Tibial nerve (tissue), 4 donors: ENCODE measurements around the gene MROH2B. TPM values are rescaled to one million over a fixed set of nuclear protein-coding genes. Genes with fewer than 3 reads are reported as not detected.

Experiments
- DNase-seq, 2 donors: peaks; one replicate each; pipeline ENCODE4 v3.0.0-alpha.2; 2019; ENCODE audit warnings: low spot score in 2 of 2
- H3K27ac ChIP-seq, 4 donors: fragments of 200-600 bp; sonication (generic) in 3 of 4; one replicate each; pipeline ENCODE4 v1.5.1; 2017 to 2019; ENCODE audit warnings: mild to moderate bottlenecking in 1 of 4
- H3K27me3 ChIP-seq, 2 donors: fragments of 200-600 bp; sonication (generic) in 1 of 2; one replicate each; pipeline versions ENCODE4 v1.5.1 to v1.6.0; 2017 to 2019
- H3K36me3 ChIP-seq, 3 donors: fragments of 200-600 bp; sonication (generic); one replicate each; pipeline ENCODE4 v1.5.1; 2018 to 2019
- H3K4me1 ChIP-seq, 4 donors: fragments of 200-600 bp; sonication (generic) in 3 of 4; one replicate each; pipeline ENCODE4 v1.5.1; 2017 to 2019
- H3K4me3 ChIP-seq, 4 donors: fragments of 200-600 bp; sonication (generic) in 3 of 4; one replicate each; pipeline ENCODE4 v1.5.1; 2017 to 2019; ENCODE audit warnings: mild to moderate bottlenecking in 1 of 4, moderate library complexity in 1 of 4
- H3K9me3 ChIP-seq, 4 donors: fragments of 200-600 bp; sonication (generic) in 3 of 4; one replicate each; pipeline ENCODE4 v1.5.1; 2017 to 2019
- EP300 ChIP-seq, 2 donors: sonication (generic); formaldehyde crosslinking; IDR thresholded peaks; one replicate each; pipeline ENCODE4 v1.6.1; 2017; ENCODE audit warnings: antibody characterized with exemption in 2 of 2, mild to moderate bottlenecking in 1 of 2
- POLR2A ChIP-seq, 2 donors: fragments of 450-650 bp; IDR thresholded peaks; one replicate each; pipeline ENCODE4 v1.6.1; 2017; ENCODE audit warnings: antibody characterized with exemption in 2 of 2, mild to moderate bottlenecking in 2 of 2, moderate library complexity in 2 of 2
- WGBS, 2 donors: methylation state at CpG; one replicate each; pipeline ENCODE4 v1.1.5; 2018; 5-methylcytosine and 5-hydroxymethylcytosine counted together
- total RNA-seq, 4 donors: library from RNA; depleted of rRNA; stranded (reverse); fragments of >200 nt; gene quantifications; one replicate each; pipeline ENCODE4 v1.1.0, GENCODE V29; 2016
- TF ChIP-seq, protein P1 (sequence below), 5 experiments: fragments of 200-600 bp in 3 of 5; fragments of 450-650 bp in 2 of 5; sonication (generic) in 3 of 5; IDR thresholded peaks; one replicate each; pipeline ENCODE4 v1.5.1; 2016 to 2019; ENCODE audit warnings: antibody characterized with exemption in 5 of 5, mild to moderate bottlenecking in 3 of 5, moderate library complexity in 2 of 5

The MROH2B gene
- total RNA-seq, 4 donors from 2014 or later = not detected

- Histone ChIP-seq H3K36me3 (no peaks in the 10 kb centered on the region), H3K4me1 (peaks cover 0 to 4% (median 2%) of the 10 kb centered on the region in 4 donors), H3K4me3 (no peak overlapping the region), H3K27ac (no peak overlapping the region), H3K9me3 (no peaks in the 10 kb centered on the region), H3K27me3 (no peaks in the 10 kb centered on the region)
- no peak for TF ChIP-seq POLR2A (IDR thresholded peaks at IDR 0.05)
- no peak for TF ChIP-seq EP300 (IDR thresholded peaks at IDR 0.05)
- TF ChIP-seq, protein P1, sequence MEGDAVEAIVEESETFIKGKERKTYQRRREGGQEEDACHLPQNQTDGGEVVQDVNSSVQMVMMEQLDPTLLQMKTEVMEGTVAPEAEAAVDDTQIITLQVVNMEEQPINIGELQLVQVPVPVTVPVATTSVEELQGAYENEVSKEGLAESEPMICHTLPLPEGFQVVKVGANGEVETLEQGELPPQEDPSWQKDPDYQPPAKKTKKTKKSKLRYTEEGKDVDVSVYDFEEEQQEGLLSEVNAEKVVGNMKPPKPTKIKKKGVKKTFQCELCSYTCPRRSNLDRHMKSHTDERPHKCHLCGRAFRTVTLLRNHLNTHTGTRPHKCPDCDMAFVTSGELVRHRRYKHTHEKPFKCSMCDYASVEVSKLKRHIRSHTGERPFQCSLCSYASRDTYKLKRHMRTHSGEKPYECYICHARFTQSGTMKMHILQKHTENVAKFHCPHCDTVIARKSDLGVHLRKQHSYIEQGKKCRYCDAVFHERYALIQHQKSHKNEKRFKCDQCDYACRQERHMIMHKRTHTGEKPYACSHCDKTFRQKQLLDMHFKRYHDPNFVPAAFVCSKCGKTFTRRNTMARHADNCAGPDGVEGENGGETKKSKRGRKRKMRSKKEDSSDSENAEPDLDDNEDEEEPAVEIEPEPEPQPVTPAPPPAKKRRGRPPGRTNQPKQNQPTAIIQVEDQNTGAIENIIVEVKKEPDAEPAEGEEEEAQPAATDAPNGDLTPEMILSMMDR (IDR thresholded peaks at IDR 0.05) = no peak
- 69 to 85% methylated on average over 3 of the region's 3 CpGs for WGBS, 2 donors
- DNase-seq = no peak
Observed at GRCh38 chr5:40984884-40985283, 86.3 kb downstream of the MROH2B start.

DNA sequence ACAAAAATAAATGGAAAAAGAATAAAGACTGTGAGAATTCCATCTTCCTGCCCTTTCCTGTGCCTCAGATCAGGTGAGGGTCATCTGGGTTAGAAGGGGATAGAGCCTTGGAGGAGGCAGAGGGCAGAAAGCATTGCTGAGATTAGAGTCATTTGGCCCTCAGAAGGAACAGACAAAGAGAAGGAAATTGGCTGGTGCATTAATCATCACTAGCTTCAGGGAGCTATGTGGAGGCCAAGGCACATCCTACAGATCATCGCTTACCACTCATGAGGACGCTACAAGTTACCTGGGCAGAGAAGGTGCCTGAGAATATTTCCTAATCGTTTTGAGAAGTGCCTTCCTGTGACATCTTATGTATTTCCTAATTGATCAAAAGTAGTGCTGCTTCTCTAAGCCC is 87.4 kb downstream of the MROH2B start:
- Histone ChIP-seq H3K27ac (no peak overlapping the region), H3K4me3 (no peak overlapping the region), H3K27me3 (no peaks in the 10 kb centered on the region), H3K9me3 (no peaks in the 10 kb centered on the region), H3K4me1 (no peaks in the 10 kb centered on the region), H3K36me3 (no peaks in the 10 kb centered on the region)
- no peak for DNase-seq
- TF ChIP-seq EP300 (IDR thresholded peaks at IDR 0.05) = no peak
- TF ChIP-seq, protein P1 (IDR thresholded peaks at IDR 0.05) = no peak
- no peak for TF ChIP-seq POLR2A (IDR thresholded peaks at IDR 0.05)
- WGBS, 2 donors = 84 to 91% methylated on average over 3 of the region's 3 CpGs

DNA sequence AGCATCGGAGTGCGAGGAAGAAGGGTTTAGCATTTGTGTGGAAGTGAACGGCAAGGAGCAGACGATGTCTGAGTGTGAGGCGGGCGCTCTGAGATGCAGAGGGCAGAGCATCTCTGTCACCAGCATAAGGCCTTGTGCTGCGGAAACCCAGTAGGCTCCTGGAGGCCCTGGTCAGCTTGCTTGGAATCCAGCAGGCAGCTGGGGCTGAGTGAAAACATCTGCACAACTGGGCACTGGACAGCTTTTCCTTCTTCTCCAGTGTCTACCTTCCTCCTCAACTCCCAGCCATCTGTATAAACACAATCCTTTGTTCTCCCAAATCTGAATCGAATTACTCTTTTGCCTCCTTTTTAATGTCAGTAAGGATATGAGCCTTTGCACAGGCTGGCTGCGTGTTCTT is 89.7 kb downstream of the MROH2B start:
- 80 to 90% methylated on average over 9 of the region's 9 CpGs for WGBS, 2 donors
- H3K4me1 ChIP-seq = no peaks in the 10 kb centered on the region
- no peaks in the 10 kb centered on the region for H3K27me3 ChIP-seq
- H3K4me3 ChIP-seq = no peak overlapping the region
- H3K36me3 ChIP-seq = no peaks in the 10 kb centered on the region
- TF ChIP-seq POLR2A (IDR thresholded peaks at IDR 0.05) (no peak), EP300 (IDR thresholded peaks at IDR 0.05) (no peak)
- TF ChIP-seq, protein P1 (IDR thresholded peaks at IDR 0.05) = no peak
- no peak overlapping the region for H3K27ac ChIP-seq
- no peaks in the 10 kb centered on the region for H3K9me3 ChIP-seq
- DNase-seq = no peak

DNA sequence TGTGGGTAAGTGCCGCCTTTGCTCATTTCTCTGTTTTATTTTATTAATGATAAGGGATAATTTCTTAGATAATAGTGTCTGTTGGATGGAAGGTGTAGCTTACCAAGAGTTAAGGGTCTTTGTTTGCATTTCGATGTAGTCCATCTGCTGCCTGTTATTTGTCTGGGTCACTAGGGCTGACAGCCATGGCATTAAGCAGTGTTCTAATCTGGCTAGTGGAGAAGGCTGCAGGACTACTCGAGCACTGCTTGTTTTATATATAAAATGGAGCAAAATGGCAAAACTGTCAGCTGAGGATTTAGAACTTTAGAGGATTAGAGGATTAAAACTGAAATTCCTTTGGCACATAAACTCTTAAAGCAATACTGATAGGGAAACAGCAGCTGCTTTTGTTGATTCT is 94.3 kb downstream of the MROH2B start:
- H3K27me3 ChIP-seq = no peaks in the 10 kb centered on the region
- no peaks in the 10 kb centered on the region for H3K4me1 ChIP-seq
- H3K9me3 ChIP-seq = no peaks in the 10 kb centered on the region
- no peak for DNase-seq
- no peaks in the 10 kb centered on the region for H3K36me3 ChIP-seq
- H3K27ac ChIP-seq = no peak overlapping the region
- TF ChIP-seq EP300 (IDR thresholded peaks at IDR 0.05) = no peak
- TF ChIP-seq, protein P1 (IDR thresholded peaks at IDR 0.05) = no peak
- H3K4me3 ChIP-seq = no peak overlapping the region
- WGBS, 2 donors = 58% methylated on average over 3 of the region's 3 CpGs

DNA sequence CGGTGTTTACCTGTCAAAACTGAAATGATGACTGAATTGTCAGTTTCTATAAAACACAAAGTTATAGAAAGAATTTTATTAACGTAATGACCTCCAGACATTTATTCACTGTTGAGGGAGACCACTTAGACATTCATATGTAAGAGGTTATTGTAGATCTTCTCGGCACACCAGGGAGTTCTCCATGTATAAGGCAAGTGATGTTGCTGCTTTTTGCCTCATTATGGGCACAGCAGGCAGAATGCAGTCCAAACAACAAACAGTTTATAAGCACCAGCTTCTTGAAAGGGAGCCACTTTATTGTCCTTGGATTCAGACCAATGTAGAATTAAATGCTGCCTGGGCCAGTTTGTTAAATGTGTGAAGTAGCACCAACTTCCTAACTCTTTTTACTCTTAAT is 95.1 kb downstream of the MROH2B start:
- WGBS, 2 donors = 62 to 78% methylated on average over 3 of the region's 3 CpGs
- Histone ChIP-seq H3K4me1 (no peaks in the 10 kb centered on the region), H3K36me3 (no peaks in the 10 kb centered on the region), H3K27ac (no peak overlapping the region), H3K27me3 (no peaks in the 10 kb centered on the region), H3K4me3 (no peak overlapping the region), H3K9me3 (no peaks in the 10 kb centered on the region)
- TF ChIP-seq, protein P1 (IDR thresholded peaks at IDR 0.05) = no peak
- no peak for TF ChIP-seq POLR2A (IDR thresholded peaks at IDR 0.05)
- TF ChIP-seq EP300 (IDR thresholded peaks at IDR 0.05) = no peak
- no peak for DNase-seq
